ENCODE data around the gene ARHGAP8. TPM values are rescaled to one million over a fixed set of nuclear protein-coding genes. Genes with fewer than 3 reads are reported as not detected.

The ARHGAP8 gene
- total RNA-seq, 3 donors from 2014 or later, result 25.0 to 74.6 (median 43.7) TPM

DNA sequence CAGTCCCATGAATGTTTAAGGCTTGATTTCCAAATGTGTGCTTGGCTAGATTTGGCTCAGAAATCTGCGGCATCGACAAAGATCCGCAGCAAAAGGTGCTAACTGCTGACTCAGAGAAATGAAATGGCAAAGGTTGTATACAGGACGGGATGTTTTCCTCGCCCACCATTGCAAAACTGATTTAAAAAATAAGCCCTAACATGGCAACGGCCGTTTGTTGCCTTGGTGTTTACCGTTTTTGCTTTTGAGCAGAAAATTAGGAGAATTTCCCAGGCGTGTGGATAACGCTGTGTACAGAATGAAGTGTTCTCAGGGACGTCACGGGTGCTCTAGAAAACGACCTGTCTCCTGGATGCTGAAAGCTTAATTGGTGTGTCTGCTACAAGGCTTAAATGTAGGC is 70.2 kb downstream of the ARHGAP8 start:
- no peaks in the 10 kb centered on the region for H3K4me1 ChIP-seq (ENCODE audit: low read depth)
- intact Hi-C loops (cut with DNase I, micrococcal nuclease), result no loop called here
- H3K9me3 ChIP-seq, result no peaks in the 10 kb centered on the region

DNA sequence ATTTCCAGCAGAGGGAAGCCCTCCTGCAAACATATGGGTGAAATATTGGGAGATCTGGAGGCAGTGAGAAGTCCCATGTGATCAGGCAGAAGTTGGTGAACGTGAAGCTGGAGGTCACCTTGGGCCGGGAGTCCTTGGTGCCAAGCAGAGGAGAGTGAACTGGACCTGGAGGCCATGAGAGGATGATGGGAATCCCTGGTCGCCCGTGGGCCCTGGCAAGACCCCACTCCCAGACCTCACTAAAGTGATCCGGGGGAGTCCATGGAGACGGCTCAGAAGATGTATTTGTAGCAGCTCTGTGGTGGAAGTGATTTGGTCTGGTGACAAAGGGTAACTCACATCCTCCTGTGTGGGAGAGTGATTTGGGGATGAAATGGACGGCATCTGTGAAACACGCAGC is 71.0 kb downstream of the ARHGAP8 start:
- Histone ChIP-seq H3K4me1 (ENCODE audit: low read depth) (no peaks in the 10 kb centered on the region), H3K36me3 (ENCODE audit: low read depth) (no peaks in the 10 kb centered on the region), H3K9me3 (no peaks in the 10 kb centered on the region), H3K4me3 (no peak overlapping the region)
- intact Hi-C loops (cut with DNase I, micrococcal nuclease), result no loop called here
- TF ChIP-seq, protein P1, sequence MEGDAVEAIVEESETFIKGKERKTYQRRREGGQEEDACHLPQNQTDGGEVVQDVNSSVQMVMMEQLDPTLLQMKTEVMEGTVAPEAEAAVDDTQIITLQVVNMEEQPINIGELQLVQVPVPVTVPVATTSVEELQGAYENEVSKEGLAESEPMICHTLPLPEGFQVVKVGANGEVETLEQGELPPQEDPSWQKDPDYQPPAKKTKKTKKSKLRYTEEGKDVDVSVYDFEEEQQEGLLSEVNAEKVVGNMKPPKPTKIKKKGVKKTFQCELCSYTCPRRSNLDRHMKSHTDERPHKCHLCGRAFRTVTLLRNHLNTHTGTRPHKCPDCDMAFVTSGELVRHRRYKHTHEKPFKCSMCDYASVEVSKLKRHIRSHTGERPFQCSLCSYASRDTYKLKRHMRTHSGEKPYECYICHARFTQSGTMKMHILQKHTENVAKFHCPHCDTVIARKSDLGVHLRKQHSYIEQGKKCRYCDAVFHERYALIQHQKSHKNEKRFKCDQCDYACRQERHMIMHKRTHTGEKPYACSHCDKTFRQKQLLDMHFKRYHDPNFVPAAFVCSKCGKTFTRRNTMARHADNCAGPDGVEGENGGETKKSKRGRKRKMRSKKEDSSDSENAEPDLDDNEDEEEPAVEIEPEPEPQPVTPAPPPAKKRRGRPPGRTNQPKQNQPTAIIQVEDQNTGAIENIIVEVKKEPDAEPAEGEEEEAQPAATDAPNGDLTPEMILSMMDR (IDR thresholded peaks at IDR 0.05), result no peak
- DNase-seq (peak in 1 of 3 donors; percentile 10), ATAC-seq (no peak)

More for the DNA sequence above, 70.2 kb downstream of the ARHGAP8 start:
- DNase-seq (no peak), ATAC-seq (no peak)
- H3K4me3 ChIP-seq, result no peak overlapping the region
- no peaks in the 10 kb centered on the region for H3K36me3 ChIP-seq (ENCODE audit: low read depth)
- TF ChIP-seq, protein P1 (IDR thresholded peaks at IDR 0.05), result no peak

DNA sequence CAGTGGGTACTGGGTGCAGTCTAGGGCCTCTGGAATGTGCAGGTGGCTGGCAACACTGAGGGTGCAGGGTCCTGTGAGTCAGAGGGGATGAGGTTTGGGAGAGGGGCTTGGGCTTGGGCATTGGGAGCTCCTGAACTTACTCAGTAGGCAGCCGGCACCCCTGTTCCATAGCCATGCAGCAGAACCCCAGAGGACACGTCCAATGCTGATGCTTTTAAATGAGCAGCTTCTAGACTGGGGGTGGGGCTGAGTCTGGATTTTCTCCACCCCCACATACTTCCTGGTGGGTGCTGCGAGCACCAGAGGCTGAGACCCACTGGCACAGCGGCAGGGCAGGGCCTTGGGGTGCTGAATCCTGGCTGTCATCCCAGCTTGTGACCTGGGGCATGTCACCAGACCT is 71.4 kb downstream of the ARHGAP8 start:
- H3K36me3 ChIP-seq (ENCODE audit: low read depth), result no peaks in the 10 kb centered on the region
- no peaks in the 10 kb centered on the region for H3K9me3 ChIP-seq
- TF ChIP-seq, protein P1 (IDR thresholded peaks at IDR 0.05), result no peak
- H3K4me1 ChIP-seq (ENCODE audit: low read depth), result no peaks in the 10 kb centered on the region
- intact Hi-C loops (cut with DNase I, micrococcal nuclease), result no loop called here
- ATAC-seq (no peak), DNase-seq (peak in 1 of 3 donors; percentile 20)
- H3K4me3 ChIP-seq, result no peak overlapping the region

DNA sequence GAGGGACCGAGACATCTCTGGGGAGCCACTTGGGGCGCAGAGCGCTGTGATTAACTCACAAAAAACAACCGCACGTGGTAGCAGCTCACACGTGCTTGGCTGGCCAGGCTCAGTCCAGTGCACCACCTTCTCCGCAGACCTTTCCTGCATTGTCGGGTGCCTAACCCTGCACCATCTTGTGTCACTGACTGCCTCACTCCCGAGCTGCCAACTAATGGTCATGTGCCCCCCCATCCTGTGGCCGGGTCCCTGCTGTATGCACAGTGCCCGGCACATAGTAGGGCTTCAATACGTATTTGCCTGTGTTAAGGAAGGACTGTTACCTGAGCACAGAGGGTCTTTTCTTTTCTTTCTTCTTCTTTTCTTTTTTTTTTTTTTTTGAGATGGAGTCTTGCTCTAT is 71.9 kb downstream of the ARHGAP8 start:
- ATAC-seq, result no peak
- intact Hi-C loops (cut with DNase I, micrococcal nuclease), result no loop called here
- DNase-seq, result peak in 1 of 3 donors; percentile 8
- Histone ChIP-seq H3K36me3 (ENCODE audit: low read depth) (no peaks in the 10 kb centered on the region), H3K4me1 (ENCODE audit: low read depth) (no peaks in the 10 kb centered on the region), H3K9me3 (no peaks in the 10 kb centered on the region), H3K4me3 (no peak overlapping the region)
- TF ChIP-seq, protein P1 (IDR thresholded peaks at IDR 0.05), result no peak

DNA sequence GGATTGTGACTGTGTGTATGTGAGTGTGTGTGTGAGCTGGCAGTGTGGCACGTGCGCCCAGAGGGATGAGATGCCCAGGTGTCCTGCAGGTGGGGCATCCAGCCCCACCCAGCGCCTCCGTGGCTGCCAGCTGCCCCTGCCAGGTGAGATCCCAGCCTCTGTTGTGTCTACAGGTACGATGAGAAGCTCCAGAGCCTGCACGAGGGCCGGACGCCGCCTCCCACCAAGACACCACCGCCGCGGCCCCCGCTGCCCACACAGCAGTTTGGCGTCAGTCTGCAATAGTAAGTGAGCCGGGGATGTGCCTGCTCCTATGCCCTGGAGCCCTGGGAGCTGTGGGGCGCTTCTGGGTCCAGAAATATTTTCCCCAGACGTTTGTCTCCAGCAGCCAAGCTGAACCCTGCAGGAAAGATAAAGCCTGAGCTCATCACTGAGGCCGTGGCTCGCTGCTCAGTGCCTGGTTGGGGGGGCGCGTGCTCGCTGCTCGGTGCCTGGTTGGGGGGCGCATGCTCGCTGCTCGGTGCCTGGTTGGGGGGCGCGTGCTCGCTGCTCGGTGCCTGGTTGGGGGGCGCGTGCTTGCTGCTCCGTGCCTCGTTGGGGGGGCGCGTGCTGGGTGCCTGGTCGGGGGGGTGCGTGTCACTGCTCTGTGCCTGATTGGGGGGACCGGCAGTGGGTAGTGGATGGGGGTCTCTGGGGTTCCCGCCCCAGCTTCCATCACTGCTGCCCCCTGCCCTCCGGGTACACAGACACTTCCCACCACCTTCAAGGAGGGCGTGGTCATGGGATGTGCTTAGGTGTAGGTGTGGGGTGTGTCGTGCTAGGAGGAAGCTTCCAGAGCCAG is 73.2 kb downstream of the ARHGAP8 start:
- TF ChIP-seq, protein P1 (IDR thresholded peaks at IDR 0.05), result no peak
- Histone ChIP-seq H3K4me1 (ENCODE audit: low read depth) (no peaks in the 10 kb centered on the region), H3K36me3 (ENCODE audit: low read depth) (no peaks in the 10 kb centered on the region), H3K4me3 (no peak overlapping the region), H3K9me3 (no peaks in the 10 kb centered on the region)
- intact Hi-C loops (cut with DNase I, micrococcal nuclease), result no loop called here
- no peak for ATAC-seq
- peak in 1 of 3 donors; percentile 40 for DNase-seq
